HepG2 (cell line): ENCODE measurements around the gene SLC16A3. TPM values are rescaled to one million over a fixed set of nuclear protein-coding genes. Genes with fewer than 3 reads are reported as not detected.

Source experiments
- ERF ChIP-seq: IDR thresholded peaks from 2 replicates; pipeline ENCODE4 v1.6.1; 2018; ENCODE audit warnings: missing biosample characterization, missing genetic modification reagents
- HDAC1 ChIP-seq: sonication (generic); formaldehyde crosslinking; IDR thresholded peaks from 2 replicates; pipeline ENCODE4 v1.5.1; 2020; ENCODE audit warnings: mild to moderate bottlenecking, missing genetic modification reagents
- HDAC2 ChIP-seq: sonication (generic); formaldehyde crosslinking; IDR thresholded peaks from 2 replicates; pipeline ENCODE4 v1.4.0; 2020; ENCODE audit warnings: missing genetic modification reagents
- HDAC6 ChIP-seq: fragments of 200-600 bp; sonication (generic); IDR thresholded peaks from 2 replicates; pipeline ENCODE4 v1.7.0; 2017; ENCODE audit warnings: mild to moderate bottlenecking, antibody characterized with exemption, low read length, low read depth
- HNF4A ChIP-seq: sonication (generic); formaldehyde crosslinking; IDR thresholded peaks from 2 replicates; pipeline ENCODE4 v1.4.0; 2020; ENCODE audit warnings: missing genetic modification reagents
- HOXA7 ChIP-seq: sonication (generic); formaldehyde crosslinking; IDR thresholded peaks from 2 replicates; pipeline ENCODE4 v1.8.1; 2022; ENCODE audit warnings: mild to moderate bottlenecking, missing genetic modification reagents, moderate library complexity
- KDM3A ChIP-seq: IDR thresholded peaks from 2 replicates; pipeline ENCODE4 v1.6.1; 2018; ENCODE audit warnings: low read depth, missing compliant biosample characterization
- RELA ChIP-seq: sonication (generic); formaldehyde crosslinking; IDR thresholded peaks from 2 replicates; pipeline ENCODE4 v1.4.0; 2020; ENCODE audit warnings: missing genetic modification reagents
- RFX3 ChIP-seq: IDR thresholded peaks from 2 replicates; pipeline ENCODE4 v1.6.1; 2016; ENCODE audit warnings: missing biosample characterization, missing genetic modification reagents
- SNAI1 ChIP-seq: sonication (generic); formaldehyde crosslinking; IDR thresholded peaks from 2 replicates; pipeline ENCODE4 v1.5.0; 2020; ENCODE audit warnings: mild to moderate bottlenecking, missing genetic modification reagents, borderline replicate concordance
- SOX6 ChIP-seq, 2 experiments: fragments of 450-650 bp in 1 of 2; sonication (generic) in 1 of 2; formaldehyde crosslinking in 1 of 2; IDR thresholded peaks; 2 replicates each; pipeline versions ENCODE4 v1.4.0 to v1.6.1; 2017 to 2020; ENCODE audit warnings: antibody characterized with exemption in 1 of 2, mild to moderate bottlenecking in 1 of 2, missing genetic modification reagents in 1 of 2
- TAF15 ChIP-seq: fragments of 200-400 bp; formaldehyde crosslinking; IDR thresholded peaks from one replicate; pipeline ENCODE4 v1.6.1; 2018; ENCODE audit warnings: mild to moderate bottlenecking, low read depth, low read length; ENCODE audit not compliant: poor library complexity, severe bottlenecking
- ZBTB3 ChIP-seq: sonication (generic); formaldehyde crosslinking; IDR thresholded peaks from 2 replicates; pipeline ENCODE4 v1.4.0; 2020; ENCODE audit warnings: low read depth, mild to moderate bottlenecking, moderate library complexity, missing genetic modification reagents, borderline replicate concordance
- ZNF101 ChIP-seq: sonication (generic); formaldehyde crosslinking; IDR thresholded peaks from 2 replicates; pipeline ENCODE4 v1.4.0; 2020; ENCODE audit warnings: mild to moderate bottlenecking, low read depth, missing genetic modification reagents, borderline replicate concordance
- ZNF281 ChIP-seq: sonication (generic); formaldehyde crosslinking; IDR thresholded peaks from 2 replicates; pipeline ENCODE4 v1.4.0; 2020; ENCODE audit warnings: missing genetic modification reagents, borderline replicate concordance
- ZNF354B ChIP-seq: sonication (generic); formaldehyde crosslinking; IDR thresholded peaks from 2 replicates; pipeline ENCODE4 v1.8.0; 2022; ENCODE audit warnings: mild to moderate bottlenecking, missing genetic modification reagents
- ZNF709 ChIP-seq: sonication (generic); formaldehyde crosslinking; IDR thresholded peaks from 2 replicates; pipeline ENCODE4 v1.5.0; 2020; ENCODE audit warnings: mild to moderate bottlenecking, missing genetic modification reagents
- polyA plus RNA-seq, 8 experiments: library from polyadenylated mRNA; depleted of rRNA in 3 of 8; stranded (reverse) in 7 of 8; unstranded in 1 of 8; fragments of >200 nt; fragmentation: Illumina TruSeq in 4 of 8; extraction: Trizol in 4 of 8; gene quantifications; 2 replicates each; pipeline versions ENCODE4 v1.2.1 to v1.2.3, GENCODE V29; 2011 to 2016; ENCODE audit warnings: low read depth in 4 of 8, missing spikeins in 1 of 8, mixed read lengths in 1 of 8; ENCODE audit not compliant: insufficient read depth in 1 of 8
- total RNA-seq, 5 experiments: library from RNA; depleted of rRNA; stranded (reverse); fragments of >200 nt; fragmentation: Illumina TruSeq; extraction: Trizol; gene quantifications; 2 replicates each; pipeline ENCODE4 v1.2.3, GENCODE V29; 2016; ENCODE audit warnings: low read depth in 1 of 5
- TF ChIP-seq, protein P1 (sequence below): sonication (generic); formaldehyde crosslinking; IDR thresholded peaks from 2 replicates; pipeline ENCODE4 v1.5.0; 2020; ENCODE audit warnings: mild to moderate bottlenecking, missing genetic modification reagents
- TF ChIP-seq, protein P2 (sequence below), 2 experiments: sonication (generic) in 1 of 2; formaldehyde crosslinking in 1 of 2; IDR thresholded peaks; 2 replicates each; pipeline versions ENCODE4 v1.4.0 to v1.6.1; 2018 to 2020; ENCODE audit warnings: missing genetic modification reagents in 2 of 2, borderline replicate concordance in 1 of 2, low read depth in 1 of 2, mild to moderate bottlenecking in 1 of 2, missing biosample characterization in 1 of 2
- TF ChIP-seq, protein P3 (sequence below): sonication (generic); formaldehyde crosslinking; IDR thresholded peaks from 2 replicates; pipeline ENCODE4 v1.5.0; 2020; ENCODE audit warnings: mild to moderate bottlenecking, missing genetic modification reagents

Gene SLC16A3
- total and polyA plus RNA-seq, 2 of the 13 experiments (the other 11 are each of a cell fraction or from before 2014, with no cell fraction given), result 242 to 349 TPM

DNA sequence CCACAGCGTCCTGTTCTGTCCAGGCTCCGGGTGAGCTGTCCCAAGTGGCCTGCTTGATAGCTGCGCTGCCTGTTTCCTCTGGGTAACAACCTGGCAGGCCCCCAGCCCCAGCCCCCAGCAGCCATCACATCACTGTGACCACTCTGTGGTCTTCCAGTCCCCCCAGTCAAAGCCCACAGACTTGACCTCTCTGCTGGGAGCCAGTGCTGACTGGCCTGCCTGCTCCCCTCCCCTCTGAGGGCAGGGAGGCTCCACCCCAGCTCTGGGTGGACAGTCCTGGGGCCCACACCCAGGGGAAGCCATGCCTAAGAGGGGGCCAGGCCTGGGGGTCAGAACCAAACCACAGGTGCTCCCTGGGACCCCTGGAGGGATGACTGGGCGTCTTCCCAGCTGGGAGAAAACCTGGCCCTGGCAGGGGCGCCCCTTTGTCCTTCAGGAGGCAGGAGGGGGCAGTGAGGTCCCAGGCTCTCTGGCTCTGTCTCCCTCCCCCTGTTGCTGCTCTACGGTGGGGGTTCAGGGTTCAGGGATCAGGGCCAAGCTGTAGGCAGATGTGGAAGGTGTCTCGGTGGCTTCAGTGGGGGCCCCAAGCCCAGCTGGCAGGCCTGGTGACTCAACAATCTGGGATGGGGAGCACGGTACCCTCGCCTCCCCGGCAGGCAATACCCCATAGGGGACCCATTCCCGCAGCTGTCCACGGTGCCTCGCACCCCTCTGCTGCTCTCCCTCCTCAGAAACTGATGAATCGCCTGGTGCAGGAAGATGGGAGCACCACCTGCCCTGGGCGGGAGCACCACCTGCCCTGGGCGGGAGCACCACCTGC lies 1.8 kb upstream of the SLC16A3 start (continued):
- TF ChIP-seq, protein P1, sequence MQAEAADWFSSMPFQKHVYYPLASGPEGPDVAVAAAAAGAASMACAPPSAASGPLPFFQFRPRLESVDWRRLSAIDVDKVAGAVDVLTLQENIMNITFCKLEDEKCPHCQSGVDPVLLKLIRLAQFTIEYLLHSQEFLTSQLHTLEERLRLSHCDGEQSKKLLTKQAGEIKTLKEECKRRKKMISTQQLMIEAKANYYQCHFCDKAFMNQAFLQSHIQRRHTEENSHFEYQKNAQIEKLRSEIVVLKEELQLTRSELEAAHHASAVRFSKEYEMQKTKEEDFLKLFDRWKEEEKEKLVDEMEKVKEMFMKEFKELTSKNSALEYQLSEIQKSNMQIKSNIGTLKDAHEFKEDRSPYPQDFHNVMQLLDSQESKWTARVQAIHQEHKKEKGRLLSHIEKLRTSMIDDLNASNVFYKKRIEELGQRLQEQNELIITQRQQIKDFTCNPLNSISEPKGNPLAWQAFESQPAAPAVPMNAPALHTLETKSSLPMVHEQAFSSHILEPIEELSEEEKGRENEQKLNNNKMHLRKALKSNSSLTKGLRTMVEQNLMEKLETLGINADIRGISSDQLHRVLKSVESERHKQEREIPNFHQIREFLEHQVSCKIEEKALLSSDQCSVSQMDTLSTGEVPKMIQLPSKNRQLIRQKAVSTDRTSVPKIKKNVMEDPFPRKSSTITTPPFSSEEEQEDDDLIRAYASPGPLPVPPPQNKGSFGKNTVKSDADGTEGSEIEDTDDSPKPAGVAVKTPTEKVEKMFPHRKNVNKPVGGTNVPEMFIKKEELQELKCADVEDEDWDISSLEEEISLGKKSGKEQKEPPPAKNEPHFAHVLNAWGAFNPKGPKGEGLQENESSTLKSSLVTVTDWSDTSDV (CRISPR knock-in tag), result no peak
- TF ChIP-seq HDAC2 (CRISPR knock-in tag), result peak; percentile 8; the same call in 1 of the 2 replicates
- peak; percentile 78 for TF ChIP-seq HNF4A (CRISPR knock-in tag)
- TF ChIP-seq KDM3A (CRISPR knock-in tag), result no peak
- no peak for TF ChIP-seq ZBTB3 (CRISPR knock-in tag)
- TF ChIP-seq ZNF101 (CRISPR knock-in tag), result no peak
- TF ChIP-seq HDAC1 (CRISPR knock-in tag), result peak; percentile 78; the same call in 1 of the 2 replicates
- no peak for TF ChIP-seq RFX3 (CRISPR knock-in tag)
- TF ChIP-seq, protein P2, sequence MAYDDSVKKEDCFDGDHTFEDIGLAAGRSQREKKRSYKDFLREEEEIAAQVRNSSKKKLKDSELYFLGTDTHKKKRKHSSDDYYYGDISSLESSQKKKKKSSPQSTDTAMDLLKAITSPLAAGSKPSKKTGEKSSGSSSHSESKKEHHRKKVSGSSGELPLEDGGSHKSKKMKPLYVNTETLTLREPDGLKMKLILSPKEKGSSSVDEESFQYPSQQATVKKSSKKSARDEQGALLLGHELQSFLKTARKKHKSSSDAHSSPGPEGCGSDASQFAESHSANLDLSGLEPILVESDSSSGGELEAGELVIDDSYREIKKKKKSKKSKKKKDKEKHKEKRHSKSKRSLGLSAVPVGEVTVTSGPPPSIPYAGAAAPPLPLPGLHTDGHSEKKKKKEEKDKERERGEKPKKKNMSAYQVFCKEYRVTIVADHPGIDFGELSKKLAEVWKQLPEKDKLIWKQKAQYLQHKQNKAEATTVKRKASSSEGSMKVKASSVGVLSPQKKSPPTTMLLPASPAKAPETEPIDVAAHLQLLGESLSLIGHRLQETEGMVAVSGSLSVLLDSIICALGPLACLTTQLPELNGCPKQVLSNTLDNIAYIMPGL (CRISPR knock-in tag; IDR thresholded peaks at IDR 0.05; ENCODE audit: borderline replicate concordance in 1 of 2, low read depth in 1 of 2), result peak; percentile 6 to 29; a peak in 1 of 4 replicates
- TF ChIP-seq SOX6 (IDR thresholded peaks at IDR 0.05), result no peak
- TF ChIP-seq SOX6 (CRISPR knock-in tag; IDR thresholded peaks at IDR 0.05), result peak; percentile 35; the same call in 1 of the 2 replicates
- TF ChIP-seq, protein P3, sequence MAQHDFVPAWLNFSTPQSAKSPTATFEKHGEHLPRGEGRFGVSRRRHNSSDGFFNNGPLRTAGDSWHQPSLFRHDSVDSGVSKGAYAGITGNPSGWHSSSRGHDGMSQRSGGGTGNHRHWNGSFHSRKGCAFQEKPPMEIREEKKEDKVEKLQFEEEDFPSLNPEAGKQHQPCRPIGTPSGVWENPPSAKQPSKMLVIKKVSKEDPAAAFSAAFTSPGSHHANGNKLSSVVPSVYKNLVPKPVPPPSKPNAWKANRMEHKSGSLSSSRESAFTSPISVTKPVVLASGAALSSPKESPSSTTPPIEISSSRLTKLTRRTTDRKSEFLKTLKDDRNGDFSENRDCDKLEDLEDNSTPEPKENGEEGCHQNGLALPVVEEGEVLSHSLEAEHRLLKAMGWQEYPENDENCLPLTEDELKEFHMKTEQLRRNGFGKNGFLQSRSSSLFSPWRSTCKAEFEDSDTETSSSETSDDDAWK (CRISPR knock-in tag), result no peak
- peak; percentile 30 for TF ChIP-seq ZNF281 (CRISPR knock-in tag)
- no peak for TF ChIP-seq RELA (CRISPR knock-in tag)
- no peak for TF ChIP-seq HOXA7
- TF ChIP-seq ZNF709, result 0 out of 2 replicates have a peak, but pooled peaks have one; percentile 67
- no peak for TF ChIP-seq SNAI1 (CRISPR knock-in tag)
- no peak for TF ChIP-seq ZNF354B (CRISPR knock-in tag)
- no peak for TF ChIP-seq HDAC6
- TF ChIP-seq TAF15, result peak; percentile 19
- TF ChIP-seq ERF, result peak; percentile 56
